Measurements from ENCODE around the gene ITGB1. TPM values are rescaled to one million over a fixed set of nuclear protein-coding genes. Genes with fewer than 3 reads are reported as not detected.

ITGB1 gene
- polyA plus RNA-seq, 1 of the 3 experiments (the other 2 are of a cell fraction) = 666 TPM

DNA sequence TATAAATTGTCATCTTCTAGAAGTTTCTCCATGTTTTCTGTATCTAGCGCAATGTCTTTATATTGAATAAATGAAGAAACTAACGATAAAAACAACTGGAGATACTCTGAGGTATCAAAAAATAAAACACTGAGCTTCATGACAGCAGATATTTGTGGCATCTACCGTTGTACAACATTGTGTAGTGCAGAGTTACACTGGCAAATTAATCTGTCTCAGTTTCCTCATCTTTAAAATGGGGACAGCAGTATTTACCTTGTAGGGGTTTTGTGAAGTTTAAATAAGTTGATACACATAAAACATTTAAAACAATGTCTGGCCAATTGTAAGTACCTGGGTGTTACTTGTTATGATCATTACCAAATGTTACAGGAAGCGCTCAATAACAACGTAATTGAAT lies 10.4 kb downstream of the ITGB1 start (continued):
- no peak for TF ChIP-seq EP300 (IDR thresholded peaks at IDR 0.05; ENCODE audit: borderline replicate concordance in 1 of 2, low read depth in 1 of 2, low read length in 1 of 2)
- TF ChIP-seq SMC3 (IDR thresholded peaks at IDR 0.05; ENCODE audit: low read depth, low read length) = no peak
- no peak for TF ChIP-seq JUND (IDR thresholded peaks at IDR 0.05)
- TF ChIP-seq NRF1 (IDR thresholded peaks at IDR 0.05; ENCODE audit: low read depth, low read length) = no peak
- TF ChIP-seq MXI1 (IDR thresholded peaks at IDR 0.05; ENCODE audit: low read depth, low read length) = no peak
- TF ChIP-seq, protein P1, sequence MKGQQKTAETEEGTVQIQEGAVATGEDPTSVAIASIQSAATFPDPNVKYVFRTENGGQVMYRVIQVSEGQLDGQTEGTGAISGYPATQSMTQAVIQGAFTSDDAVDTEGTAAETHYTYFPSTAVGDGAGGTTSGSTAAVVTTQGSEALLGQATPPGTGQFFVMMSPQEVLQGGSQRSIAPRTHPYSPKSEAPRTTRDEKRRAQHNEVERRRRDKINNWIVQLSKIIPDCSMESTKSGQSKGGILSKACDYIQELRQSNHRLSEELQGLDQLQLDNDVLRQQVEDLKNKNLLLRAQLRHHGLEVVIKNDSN (IDR thresholded peaks at IDR 0.05; ENCODE audit: borderline replicate concordance, low read depth) = no peak

DNA sequence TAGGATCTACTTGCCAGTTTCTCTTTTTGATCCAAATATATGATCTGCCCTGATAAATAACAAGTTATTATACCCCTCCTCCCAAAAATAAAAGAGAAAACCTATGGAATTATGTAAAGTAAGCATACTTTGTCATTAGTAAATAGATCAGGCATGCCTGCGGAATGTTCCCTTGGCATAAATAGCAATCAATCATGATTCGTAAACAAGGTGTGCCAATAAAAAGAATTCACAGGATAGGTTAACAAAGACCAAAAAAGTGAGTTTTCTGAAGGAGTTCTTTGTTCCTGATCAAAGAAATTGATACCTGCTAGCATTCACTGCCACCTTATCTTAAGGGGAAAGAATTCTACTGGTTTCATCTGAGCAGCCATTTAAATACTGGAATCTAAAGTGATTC lies 11.9 kb downstream of the ITGB1 start:
- no peak overlapping the region for H3K4me2 ChIP-seq
- TF ChIP-seq MEF2A (IDR thresholded peaks at IDR 0.05; ENCODE audit: borderline replicate concordance, low read depth) (no peak), CHD2 (IDR thresholded peaks at IDR 0.05; ENCODE audit: low read length, partially characterized antibody) (no peak), GABPA (IDR thresholded peaks at IDR 0.05; ENCODE audit: low read depth) (no peak), GATA2 (CRISPR knock-in tag; IDR thresholded peaks at IDR 0.05) (no peak), YY1 (IDR thresholded peaks at IDR 0.05; ENCODE audit: low read depth) (no peak), FOXJ3 (CRISPR knock-in tag; IDR thresholded peaks at IDR 0.05) (no peak)
- TF ChIP-seq, protein P1 (IDR thresholded peaks at IDR 0.05; ENCODE audit: borderline replicate concordance, low read depth) = no peak
- TF ChIP-seq, protein P2, sequence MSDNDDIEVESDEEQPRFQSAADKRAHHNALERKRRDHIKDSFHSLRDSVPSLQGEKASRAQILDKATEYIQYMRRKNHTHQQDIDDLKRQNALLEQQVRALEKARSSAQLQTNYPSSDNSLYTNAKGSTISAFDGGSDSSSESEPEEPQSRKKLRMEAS (IDR thresholded peaks at IDR 0.05; ENCODE audit: low read depth) = no peak

GRCh38 chr10:32943854-32944661 lies 14.0 kb downstream of the ITGB1 start:
- CTCF ChIA-PET = no interaction called here
- no peak overlapping the region for H3K4me2 ChIP-seq

More for the DNA sequence above, 11.9 kb downstream of the ITGB1 start:
- H3K79me2 ChIP-seq (ENCODE audit: insufficient read depth) = peaks cover 100% of the 10 kb centered on the region
- WGBS (ENCODE audit: low lambda C conversion rate) = 87% methylated on average over 2 of the region's 2 CpGs
- H4K20me1 ChIP-seq (ENCODE audit: insufficient read depth) = peaks cover 100% of the 10 kb centered on the region
- peaks cover 5 to 17% of the 10 kb centered on the region in 2 experiments for H3K36me3 ChIP-seq (replicated peaks in 1 of 2; ENCODE audit: control insufficient read depth in 1 of 2, insufficient read depth in 2 of 2, low read length in 1 of 2)
- peaks cover 20 to 29% of the 10 kb centered on the region in 2 experiments for H3K4me1 ChIP-seq (ENCODE audit: control insufficient read depth in 1 of 2, insufficient read depth in 2 of 2, low read depth in 1 of 2, low read length in 1 of 2)
- H3K9me3 ChIP-seq = no peaks in the 10 kb centered on the region
- DNase-seq = no peak
- H3K9ac ChIP-seq = no peak overlapping the region
- H3K9me2 ChIP-seq = no peaks in the 10 kb centered on the region
- H3F3A ChIP-seq (replicated peaks; ENCODE audit: insufficient read depth) = peaks cover 7% of the 10 kb centered on the region
- ChIA-PET POLR2A (no interaction called here), CTCF (no interaction called here)
- H3K4me3 ChIP-seq (ENCODE audit: low read depth in 2 of 2, low read length in 1 of 2) = no peak overlapping the region
- H3K27me3 ChIP-seq (ENCODE audit: insufficient read depth) = no peaks in the 10 kb centered on the region
- H2AFZ ChIP-seq (ENCODE audit: low read depth) = no peak overlapping the region
- no peak overlapping the region for H3K27ac ChIP-seq (ENCODE audit: low read depth in 2 of 2, low read length in 1 of 2)

More at GRCh38 chr10:32943854-32944661, 14.0 kb downstream of the ITGB1 start:
- Histone ChIP-seq H3K79me2 (ENCODE audit: insufficient read depth) (peaks cover 100% of the 10 kb centered on the region), H3K9me2 (no peaks in the 10 kb centered on the region), H4K20me1 (ENCODE audit: insufficient read depth) (peaks cover 100% of the 10 kb centered on the region), H3F3A (replicated peaks; ENCODE audit: insufficient read depth) (peaks cover 6% of the 10 kb centered on the region), H3K27me3 (ENCODE audit: insufficient read depth) (no peaks in the 10 kb centered on the region), H3K27ac (ENCODE audit: low read depth in 2 of 2, low read length in 1 of 2) (no peak overlapping the region), H3K36me3 (replicated peaks in 1 of 2; ENCODE audit: control insufficient read depth in 1 of 2, insufficient read depth in 2 of 2, low read length in 1 of 2) (peaks cover 5 to 17% of the 10 kb centered on the region in 2 experiments), H3K4me3 (ENCODE audit: low read depth in 2 of 2, low read length in 1 of 2) (no peak overlapping the region), H2AFZ (ENCODE audit: low read depth) (no peak overlapping the region), H3K9ac (no peak overlapping the region), H3K9me3 (no peaks in the 10 kb centered on the region), H3K4me1 (ENCODE audit: control insufficient read depth in 1 of 2, insufficient read depth in 2 of 2, low read depth in 1 of 2, low read length in 1 of 2) (peaks cover 25 to 30% of the 10 kb centered on the region in 2 experiments)
- no peak for TF ChIP-seq CTCF (IDR thresholded peaks at IDR 0.05)
- TF ChIP-seq CHD2 (IDR thresholded peaks at IDR 0.05; ENCODE audit: low read length, partially characterized antibody) = no peak
- TF ChIP-seq RFX5 (IDR thresholded peaks at IDR 0.05; ENCODE audit: low read length) = no peak
- TF ChIP-seq RAD21 (IDR thresholded peaks at IDR 0.05; ENCODE audit: low read length) = no peak
- no peak for TF ChIP-seq RXRA (IDR thresholded peaks at IDR 0.05; ENCODE audit: borderline replicate concordance, low read depth)
- TF ChIP-seq, protein P2 (IDR thresholded peaks at IDR 0.05; ENCODE audit: low read depth) = no peak
- TF ChIP-seq, protein P3, sequence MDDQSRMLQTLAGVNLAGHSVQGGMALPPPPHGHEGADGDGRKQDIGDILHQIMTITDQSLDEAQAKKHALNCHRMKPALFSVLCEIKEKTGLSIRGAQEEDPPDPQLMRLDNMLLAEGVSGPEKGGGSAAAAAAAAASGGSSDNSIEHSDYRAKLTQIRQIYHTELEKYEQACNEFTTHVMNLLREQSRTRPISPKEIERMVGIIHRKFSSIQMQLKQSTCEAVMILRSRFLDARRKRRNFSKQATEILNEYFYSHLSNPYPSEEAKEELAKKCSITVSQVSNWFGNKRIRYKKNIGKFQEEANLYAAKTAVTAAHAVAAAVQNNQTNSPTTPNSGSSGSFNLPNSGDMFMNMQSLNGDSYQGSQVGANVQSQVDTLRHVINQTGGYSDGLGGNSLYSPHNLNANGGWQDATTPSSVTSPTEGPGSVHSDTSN (IDR thresholded peaks at IDR 0.05) = no peak
- TF ChIP-seq TEAD4 (IDR thresholded peaks at IDR 0.05; ENCODE audit: borderline replicate concordance, insufficient read depth) = no peak
- POLR2A ChIA-PET = interaction anchor here (1.2 kb wide), 1 partner anchor 13 kb away, joined by 4 read pairs; no protein-coding TSS in a partner anchor
- 87% methylated on average over 23 of the region's 24 CpGs for WGBS (ENCODE audit: low lambda C conversion rate)
- no peak for DNase-seq
